NCI-H1105 treated with DMSO at 0.1 percent for 48 hours (cell line): ENCODE measurements around the gene NAPEPLD.
"Not testable (repeated sequence)": the region's sequence is repeated elsewhere in the genome, so short reads cannot be mapped to it uniquely, and the experiment has no call there.

ENCODE experiments used
- DNase-seq: peaks from one replicate; lab custom pipeline; 2025; lab: John Stamatoyannopoulos, UW

Gene NAPEPLD

DNA sequence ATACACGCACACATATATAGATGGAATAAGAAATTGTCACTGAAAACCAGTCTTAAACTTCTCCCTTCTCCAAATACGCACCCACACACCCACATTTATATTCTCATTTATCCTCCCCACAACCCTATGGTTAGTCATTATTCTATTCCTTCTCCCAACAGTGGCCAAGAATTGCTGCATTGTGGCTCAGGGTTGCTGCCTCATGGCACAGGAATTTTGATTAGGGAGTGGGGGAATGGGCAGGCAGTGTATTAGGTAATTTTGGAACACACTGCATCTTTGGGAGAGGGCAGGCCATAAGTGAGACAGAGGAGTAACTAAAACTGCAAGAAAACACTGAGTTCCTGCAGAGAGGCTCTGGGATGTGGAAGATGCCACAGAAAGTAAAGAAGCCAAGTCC is 35.7 kb downstream of the NAPEPLD start:
- no peak for DNase-seq

DNA sequence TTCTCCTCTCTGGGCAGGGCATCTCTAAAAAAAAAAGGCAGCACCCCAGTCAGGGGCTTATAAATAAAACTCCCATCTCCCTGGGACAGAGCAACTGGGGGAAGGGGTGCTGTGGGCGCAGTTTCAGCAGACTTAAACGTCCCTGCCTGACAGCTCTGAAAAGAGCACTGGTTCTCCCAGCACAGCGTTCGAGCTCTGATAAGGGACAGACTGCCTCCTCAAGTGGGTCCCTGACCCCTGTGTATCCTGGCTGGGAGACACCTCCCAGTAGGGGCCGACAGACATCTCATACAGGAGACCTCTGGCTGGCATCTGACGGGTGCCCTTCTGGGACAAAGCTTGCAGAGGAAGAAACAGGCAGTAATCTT is 42.2 kb downstream of the NAPEPLD start:
- not testable (repeated sequence) for DNase-seq

DNA sequence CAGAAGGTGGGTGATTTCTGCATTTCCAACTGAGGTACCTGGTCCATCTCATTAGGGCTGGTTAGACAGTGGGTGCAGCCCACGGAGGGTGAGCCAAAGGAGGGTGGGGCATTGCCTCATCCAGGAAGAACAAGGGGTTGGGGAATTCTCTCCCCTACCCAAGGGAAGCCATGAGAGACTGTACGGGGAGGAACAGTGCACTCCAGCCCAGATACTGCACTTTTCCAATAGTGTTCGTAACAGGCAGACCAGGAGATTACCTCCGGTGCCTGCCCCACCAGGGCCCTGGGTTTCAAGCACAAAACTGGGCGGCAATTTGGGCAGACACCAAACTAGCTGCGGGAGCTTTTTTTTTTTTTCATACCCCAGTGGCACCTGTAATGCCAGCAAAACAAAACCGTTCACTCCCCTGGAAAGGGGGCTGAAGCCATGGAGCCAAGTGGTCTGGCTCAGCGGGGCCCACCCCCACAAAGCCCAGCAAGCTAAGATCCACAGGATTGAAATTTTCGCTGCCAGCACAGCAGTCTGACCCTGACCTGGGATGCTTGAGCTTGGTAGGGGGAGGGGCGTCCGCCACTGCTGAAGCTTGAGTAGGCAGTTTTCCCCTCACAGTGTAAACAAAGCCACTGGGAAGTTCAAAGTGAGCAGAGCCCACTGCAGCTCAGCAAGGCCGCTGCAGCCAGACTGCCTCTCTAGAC is 42.7 kb downstream of the NAPEPLD start:
- peak; percentile 55 for DNase-seq

DNA sequence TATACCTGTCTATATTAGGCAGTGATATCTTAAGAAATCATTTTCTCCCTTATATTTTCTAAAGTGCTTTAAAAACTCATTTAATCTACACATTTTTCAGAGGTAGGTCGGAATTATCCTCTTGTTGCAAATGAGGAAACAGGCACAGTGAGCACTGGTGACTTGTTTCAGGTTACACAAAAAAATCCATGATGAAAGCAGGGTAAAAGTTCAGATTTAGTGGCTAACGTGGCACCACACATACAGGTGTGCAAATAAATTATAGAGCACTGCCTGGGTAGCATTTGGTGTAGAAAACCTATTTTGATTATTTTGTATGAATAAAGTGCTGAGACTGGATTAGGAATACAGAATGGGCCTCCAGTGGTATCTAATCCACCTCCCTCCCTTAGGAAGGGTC is 47.4 kb downstream of the NAPEPLD start:
- no peak for DNase-seq

DNA sequence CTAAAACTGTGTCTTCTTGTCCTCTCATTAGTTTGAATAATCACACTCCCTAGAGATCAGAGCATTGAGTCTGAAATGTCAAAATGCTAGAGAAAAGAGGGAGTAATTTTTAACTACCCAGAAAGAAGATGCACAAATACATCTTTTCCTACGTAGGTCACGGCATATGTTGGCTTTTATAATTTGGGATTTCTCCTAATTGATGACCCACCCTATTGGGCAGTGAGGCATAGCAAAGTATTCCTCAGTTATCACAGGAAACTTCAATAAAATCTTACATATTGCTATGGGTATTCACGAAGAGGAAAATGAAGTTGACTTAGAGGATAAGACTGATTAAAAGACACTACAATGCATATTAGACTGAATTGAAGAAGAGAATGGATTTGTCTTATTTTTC is 48.6 kb downstream of the NAPEPLD start:
- no peak for DNase-seq

DNA sequence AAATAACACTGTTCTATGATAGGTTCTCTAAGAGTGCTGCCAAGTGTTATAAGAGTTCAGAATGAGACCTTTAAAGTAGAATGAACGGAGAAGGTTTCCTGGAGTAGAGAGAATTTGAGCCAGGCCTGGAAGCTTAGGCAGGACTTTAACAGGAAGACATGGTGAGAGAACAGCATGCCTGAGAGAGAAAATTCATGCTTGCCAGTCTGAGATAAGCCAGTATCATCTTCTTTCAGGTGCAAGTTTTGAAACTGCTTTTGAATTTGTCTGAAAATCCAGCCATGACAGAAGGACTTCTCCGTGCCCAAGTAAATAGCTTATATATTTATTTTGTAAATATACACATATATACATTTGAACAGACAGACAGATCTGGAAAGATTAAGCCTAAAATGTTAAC is 51.9 kb downstream of the NAPEPLD start:
- no peak for DNase-seq

DNA sequence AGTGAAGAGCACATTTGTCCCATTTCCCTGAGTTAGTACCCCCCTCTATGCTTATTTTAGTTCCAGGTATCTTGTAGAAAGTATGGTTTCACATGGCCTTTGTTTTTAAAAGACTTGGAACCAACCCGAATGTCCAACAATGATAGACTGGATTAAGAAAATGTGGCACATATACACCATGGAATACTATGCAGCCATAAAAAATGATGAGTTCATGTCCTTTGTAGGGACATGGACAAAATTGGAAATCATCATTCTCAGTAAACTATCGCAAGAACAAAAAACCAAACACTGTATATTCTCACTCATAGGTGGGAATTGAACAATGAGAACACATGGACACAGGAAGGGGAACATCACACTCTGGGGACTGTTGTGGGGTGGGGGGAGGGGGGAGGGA is 53.3 kb downstream of the NAPEPLD start:
- not testable (repeated sequence) for DNase-seq

DNA sequence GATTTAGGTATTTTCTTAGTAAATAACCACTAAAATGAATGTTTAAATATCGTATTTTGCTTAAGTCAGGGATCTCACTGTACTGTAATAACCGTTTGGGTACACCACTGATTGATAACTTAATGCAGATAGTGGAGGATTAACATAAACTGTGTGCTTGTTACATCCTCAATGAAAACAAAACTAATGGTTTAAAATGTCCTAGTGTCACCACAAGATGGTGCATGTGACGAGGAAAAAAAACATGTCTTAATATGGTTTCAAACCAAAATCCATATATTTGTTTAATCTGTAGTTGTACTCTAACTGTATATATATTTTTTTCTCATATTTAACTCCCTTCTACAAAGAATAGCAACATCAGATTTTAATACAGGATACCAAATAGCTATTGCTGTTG is 54.8 kb downstream of the NAPEPLD start:
- DNase-seq, result no peak

DNA sequence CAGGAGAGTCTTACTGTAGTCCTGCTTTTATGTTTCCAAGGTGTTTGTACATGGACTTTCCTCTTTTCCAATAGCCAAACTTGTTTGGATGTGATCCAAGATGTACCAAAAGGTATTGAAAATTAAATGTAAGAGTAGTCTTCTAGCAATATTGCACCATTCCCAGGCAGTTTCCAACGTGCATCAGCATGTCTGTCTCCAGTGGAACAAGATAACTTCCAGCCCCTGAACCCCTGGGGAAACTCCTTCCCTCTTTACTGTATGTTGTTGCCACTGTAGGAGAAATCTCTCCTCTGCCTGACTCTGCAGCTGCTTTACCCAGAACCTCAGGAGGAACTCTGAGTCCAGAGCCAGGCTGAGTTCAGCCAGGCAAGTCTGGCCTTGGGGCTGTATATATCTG is 55.5 kb downstream of the NAPEPLD start:
- DNase-seq, result no peak

DNA sequence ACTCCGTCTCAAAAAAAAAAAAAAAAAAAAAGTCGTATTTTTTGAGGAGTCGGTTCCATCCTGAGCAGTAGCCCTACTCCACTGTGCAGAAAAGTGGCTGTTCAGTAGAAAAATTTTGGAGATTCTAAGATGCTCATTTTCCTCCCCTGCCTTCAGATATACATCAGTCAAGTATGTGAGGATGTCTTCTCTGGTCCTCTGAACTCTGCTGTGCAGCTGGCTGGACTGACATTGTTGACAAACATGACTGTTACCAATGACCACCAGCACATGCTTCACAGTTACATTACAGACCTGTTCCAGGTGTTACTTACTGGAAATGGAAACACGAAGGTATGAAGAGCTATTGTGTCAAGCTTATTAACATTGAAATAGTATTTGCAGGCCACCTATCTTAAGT is 56.6 kb downstream of the NAPEPLD start:
- DNase-seq, result not testable (repeated sequence)

DNA sequence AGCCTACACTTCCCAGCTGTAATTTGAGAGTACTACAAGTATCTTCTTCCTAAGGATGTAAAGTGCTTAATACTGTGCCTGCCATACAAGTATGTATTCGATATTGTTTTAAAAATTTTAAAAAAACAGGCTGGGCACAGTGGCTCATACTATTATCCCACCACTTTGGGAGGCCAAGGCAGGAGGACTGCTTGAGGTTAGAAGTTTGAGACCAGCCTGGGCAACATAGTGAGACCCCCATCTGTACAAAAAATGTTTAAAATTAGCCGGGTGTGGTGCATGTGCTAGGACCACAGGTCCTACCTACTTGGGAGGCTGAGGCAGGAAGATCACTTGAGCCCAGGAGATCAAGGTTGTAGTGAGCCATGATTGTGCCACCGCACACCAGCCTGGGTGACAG is 65.7 kb downstream of the NAPEPLD start:
- DNase-seq, result no peak

DNA sequence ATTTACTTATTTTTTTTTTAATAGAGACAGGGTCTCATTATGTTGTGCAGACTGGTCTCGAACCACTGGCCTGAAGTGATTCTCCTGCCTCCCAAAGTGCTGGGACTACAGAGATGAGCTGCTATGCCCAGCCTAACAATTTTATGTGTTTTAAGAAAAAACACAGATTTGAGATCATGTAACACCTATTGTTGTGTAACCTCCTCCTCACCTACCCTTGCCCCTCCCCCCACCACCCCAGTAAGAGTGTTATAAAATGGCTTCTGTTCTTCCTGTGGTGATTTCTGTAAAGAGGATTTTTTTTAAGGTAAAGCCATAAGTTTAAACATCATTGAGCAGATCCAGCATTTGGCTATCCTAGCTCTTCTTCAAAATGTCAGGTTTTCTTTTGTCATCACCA is 66.4 kb downstream of the NAPEPLD start:
- DNase-seq, result no peak

DNA sequence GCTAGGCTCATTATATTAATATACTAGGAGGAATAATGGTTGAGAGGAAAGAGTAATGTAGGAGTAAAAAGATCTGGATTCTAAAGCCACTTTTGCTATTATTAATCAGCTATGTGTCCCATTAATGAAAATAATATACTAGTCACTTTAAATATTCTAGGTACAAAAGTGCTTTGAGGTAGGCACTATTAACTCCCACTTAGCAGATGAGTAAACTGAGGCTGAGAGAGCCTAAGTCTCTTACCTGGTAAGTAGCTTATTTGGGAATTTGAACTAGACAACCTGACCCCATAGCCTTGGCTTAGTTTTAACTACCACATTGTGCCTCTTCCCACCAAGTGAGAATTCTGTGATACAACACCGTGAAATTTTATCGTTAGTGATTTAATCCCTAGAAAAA is 68.0 kb downstream of the NAPEPLD start:
- DNase-seq, result no peak

DNA sequence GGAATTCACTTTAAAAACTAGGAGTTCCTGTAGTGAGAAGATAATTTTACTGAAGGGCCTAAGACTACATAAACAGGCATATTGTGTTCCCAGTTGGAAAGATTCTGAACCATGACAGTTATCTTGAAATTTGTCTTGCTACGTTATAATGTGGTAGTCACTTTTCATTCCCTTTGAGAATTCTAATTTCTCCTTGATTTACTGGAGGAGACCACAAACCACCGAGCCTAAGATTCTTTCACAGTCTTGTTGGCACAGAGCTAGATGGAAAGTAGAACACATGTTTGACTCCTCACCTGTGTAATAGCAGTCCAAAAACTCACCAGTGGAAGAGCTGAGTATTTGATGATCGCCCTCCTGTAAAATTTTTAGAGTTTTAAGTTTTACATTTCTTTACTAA is 69.1 kb downstream of the NAPEPLD start:
- no peak for DNase-seq

DNA sequence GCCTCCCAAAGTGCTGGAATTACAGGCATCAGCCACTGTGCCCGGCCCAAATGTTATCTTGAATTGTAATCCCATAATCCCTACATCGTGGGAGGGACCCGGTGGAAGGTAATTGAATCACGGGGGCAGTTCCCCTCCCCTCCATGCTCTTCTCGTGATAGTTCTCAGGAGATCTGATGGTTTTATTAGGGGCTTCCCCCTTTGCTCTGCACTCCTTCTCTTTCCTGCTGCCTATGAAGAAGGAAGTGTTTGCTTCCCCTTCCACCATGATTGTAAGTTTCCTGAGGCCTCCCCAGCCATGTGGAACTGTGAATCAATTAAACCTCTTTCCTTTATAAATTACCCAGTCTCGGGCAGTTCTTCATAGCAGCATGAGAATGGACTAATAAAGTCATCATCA is 70.7 kb downstream of the NAPEPLD start:
- DNase-seq, result not testable (repeated sequence)

DNA sequence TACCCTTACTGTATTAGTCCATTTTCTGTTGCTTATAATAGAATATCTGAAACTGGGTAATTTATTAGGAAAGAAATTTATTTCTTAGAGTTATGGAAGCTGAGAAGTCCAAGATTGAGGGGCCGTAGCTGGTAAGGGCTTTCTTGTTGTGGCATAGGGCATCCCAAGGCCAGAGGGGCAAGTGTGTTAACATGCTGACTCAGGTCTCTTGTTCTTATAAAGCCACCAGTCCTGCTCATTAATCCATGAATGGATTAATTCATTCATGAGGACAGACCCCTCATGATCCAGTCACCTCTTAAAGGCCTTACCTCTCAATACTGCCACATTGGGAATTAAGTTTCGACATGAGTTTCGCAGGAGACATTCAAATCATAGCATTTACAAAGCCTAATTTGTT is 71.6 kb downstream of the NAPEPLD start:
- DNase-seq, result no peak

DNA sequence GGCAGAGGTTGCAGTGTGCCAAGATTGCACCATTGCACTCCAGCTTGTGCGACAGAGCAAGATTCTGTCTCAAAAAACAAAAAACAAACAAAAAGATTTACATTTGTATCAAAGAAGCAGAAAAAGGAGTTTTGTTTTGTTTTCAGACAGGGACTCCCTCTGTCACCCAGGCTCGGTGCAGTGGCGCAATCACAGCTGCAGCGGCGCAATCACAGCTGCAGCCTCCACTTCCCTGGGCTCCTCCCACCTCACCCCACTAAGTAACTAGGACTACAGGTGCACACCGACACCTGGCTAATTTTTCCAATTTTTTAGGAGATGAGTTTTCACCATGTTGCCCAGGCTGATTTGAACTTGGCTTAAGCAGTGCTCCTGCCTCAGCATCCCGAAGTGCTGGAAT is 72.1 kb downstream of the NAPEPLD start:
- DNase-seq, result no peak

DNA sequence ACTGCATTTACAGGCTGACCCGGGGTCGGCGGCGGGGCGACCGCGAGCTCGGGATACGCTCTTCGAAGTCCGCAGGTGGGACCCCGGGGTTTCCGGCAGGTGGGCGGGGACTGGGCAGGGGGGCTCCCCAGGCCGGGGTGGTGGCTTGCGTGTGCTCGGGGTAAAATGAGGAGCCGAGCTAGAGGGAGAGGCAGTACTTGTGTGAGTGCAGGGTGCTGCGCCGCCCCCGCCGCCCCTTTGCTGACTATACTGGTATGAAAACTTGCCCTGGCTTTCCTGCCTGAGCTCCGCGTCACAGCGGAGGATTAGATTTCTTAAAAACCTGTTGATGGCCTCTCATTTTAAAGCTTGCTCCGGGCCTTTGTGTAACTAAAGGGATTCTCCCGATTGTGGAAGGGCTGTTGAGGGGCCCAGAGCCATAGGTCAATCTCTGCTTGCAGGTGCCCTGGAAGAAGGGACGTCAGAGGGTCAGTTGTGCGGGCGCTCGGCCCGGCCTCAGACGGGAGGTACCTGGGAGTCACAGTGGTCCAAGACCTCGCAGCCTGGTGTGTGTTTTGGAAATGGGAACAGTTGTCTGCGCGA is 73.5 kb downstream of the NAPEPLD start:
- DNase-seq, result peak; percentile 65

DNA sequence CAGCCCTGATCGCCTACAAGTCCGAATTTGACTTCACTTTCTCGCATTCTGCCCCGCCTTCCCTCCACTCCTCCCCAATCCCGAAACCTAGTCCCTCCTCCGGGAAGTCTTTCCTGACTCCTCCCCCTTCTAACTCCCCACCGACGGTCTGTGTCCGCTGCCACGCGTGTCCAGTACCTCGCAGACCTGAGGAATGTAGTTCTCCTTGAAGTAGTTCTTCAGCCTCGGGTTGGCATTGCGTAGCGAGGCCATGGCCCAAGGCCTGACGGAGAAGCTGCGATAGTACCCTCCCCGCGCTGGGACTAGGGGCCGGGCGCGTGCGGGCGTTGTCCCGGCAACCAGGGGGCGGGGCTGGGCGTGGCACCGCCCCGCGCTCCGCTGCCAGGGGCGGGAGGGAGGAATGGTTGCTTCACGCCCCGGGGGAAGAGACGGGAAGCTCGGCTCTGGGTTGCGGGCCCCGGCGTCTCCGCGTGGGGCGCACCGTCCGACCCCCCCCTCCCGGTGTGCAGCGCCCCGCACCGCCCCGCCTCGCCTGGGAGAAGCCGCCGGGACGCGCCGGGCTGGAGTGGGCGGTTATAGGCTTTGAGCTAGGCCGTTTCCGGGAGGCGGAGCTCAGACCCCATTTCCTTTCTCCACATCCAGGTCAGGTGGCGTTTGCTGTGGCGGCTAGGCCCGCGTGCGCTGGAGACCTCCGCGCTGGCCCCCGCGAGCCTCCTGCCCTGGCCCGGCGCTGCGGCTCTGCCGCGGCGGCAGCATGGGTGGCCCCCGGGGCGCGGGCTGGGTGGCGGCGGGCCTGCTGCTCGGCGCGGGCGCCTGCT is 74.2 kb downstream of the NAPEPLD start, which contains the start of the genes ARMC10 and FBXL13:
Gene ARMC10 (plus strand): TSS at position 622 of the 818 bp plus-strand sequence. CDS start 133 bp downstream, at position 755.
Gene FBXL13 (minus strand): TSS at position 278 of the 818 bp plus-strand sequence.
- DNase-seq, result peak; percentile 89

DNA sequence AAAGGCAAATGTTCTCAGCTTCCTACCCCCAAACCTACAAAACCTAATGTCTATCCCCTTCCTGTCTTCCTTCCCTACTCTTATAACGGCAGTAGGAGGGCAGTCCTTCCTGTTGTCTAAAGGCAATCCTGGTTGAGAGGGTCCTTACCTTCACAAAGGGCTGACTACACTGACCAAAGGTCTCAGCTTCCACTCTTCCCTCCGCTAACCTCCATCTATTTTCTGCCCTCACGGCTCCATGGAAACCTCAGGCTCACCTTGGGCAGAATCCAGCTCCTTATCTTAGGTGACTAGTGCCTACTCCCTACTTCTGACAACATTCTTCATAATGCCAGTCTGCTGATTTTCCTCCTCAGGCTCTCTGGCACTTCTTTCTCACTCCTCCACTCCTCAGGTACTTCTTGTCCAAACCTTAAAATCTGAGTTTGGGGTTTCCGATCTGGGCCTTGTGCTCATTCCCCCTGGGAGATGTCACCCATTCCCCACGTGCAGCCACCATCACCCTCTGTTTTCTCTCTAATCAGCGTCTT is 74.8 kb downstream of the NAPEPLD start:
- DNase-seq, result no peak

DNA sequence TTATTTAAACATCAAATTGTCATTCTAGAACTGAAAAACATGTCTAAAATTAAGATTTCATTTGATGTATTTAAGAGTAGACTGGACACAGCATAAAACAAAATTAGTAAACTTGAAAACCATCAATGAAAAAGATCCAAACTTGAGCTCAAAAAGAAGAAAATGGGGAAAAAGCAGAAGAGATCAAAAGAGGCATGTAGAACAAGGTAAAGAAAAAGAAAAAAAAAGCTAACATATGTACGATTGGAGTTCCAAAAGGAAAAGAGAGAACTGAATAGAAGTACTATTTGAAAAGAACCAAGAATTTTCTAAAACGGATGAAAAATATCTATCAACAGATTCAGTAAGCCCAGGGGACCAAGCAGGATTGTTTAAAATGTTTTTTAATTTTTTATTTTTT is 77.9 kb downstream of the NAPEPLD start:
- no peak for DNase-seq
